Endothelial cell (in vitro differentiated cells): ENCODE results near the gene SCD. TPM values are rescaled to one million over a fixed set of nuclear protein-coding genes. Genes with fewer than 3 reads are reported as not detected.

Source experiments
- DNase-seq: peaks from one replicate; pipeline ENCODE4 v3.0.0; 2021; ENCODE audit warnings: low spot score
- H3K27ac Mint-ChIP-seq: one replicate; pipeline ENCODE4 v1.8.0; 2021; ENCODE audit warnings: mixed read lengths, inconsistent platforms; ENCODE audit not compliant: unreplicated experiment
- H3K27me3 Mint-ChIP-seq: one replicate; pipeline ENCODE4 v1.8.0; 2021; ENCODE audit warnings: mild to moderate bottlenecking, moderate library complexity, mixed read lengths, inconsistent platforms; ENCODE audit not compliant: unreplicated experiment
- H3K36me3 Mint-ChIP-seq: one replicate; pipeline ENCODE4 v1.8.0; 2021; ENCODE audit warnings: mild to moderate bottlenecking, low read depth, mixed read lengths, inconsistent platforms; ENCODE audit not compliant: unreplicated experiment
- H3K4me1 Mint-ChIP-seq: one replicate; pipeline ENCODE4 v1.8.0; 2021; ENCODE audit warnings: mild to moderate bottlenecking, mixed read lengths, inconsistent platforms; ENCODE audit not compliant: unreplicated experiment
- H3K4me3 Mint-ChIP-seq: one replicate; pipeline ENCODE4 v1.8.0; 2021; ENCODE audit warnings: mild to moderate bottlenecking, mixed read lengths, inconsistent platforms; ENCODE audit not compliant: unreplicated experiment
- H3K9me3 Mint-ChIP-seq: one replicate; pipeline ENCODE4 v1.8.0; 2021; ENCODE audit warnings: mixed read lengths, inconsistent platforms; ENCODE audit not compliant: unreplicated experiment
- CTCF ChIP-seq: fragments of 200-600 bp; sonication (generic); IDR thresholded peaks from one replicate; pipeline ENCODE4 v1.5.0; 2021; ENCODE audit warnings: antibody characterized with exemption; ENCODE audit not compliant: unreplicated experiment
- total RNA-seq: library from RNA; stranded (reverse); fragmentation: NEBNext Ultra II Directional; extraction: Animal tissue kit (Norgen Biotek cat#: 25700); gene quantifications from one replicate; pipeline ENCODE4 v1.2.1, GENCODE V29; 2021; ENCODE audit not compliant: unreplicated experiment

The SCD gene
- total RNA-seq, 1 donor from 2014 or later: 627 TPM

- Mint-ChIP-seq H3K4me3 (no peak overlapping the region), H3K4me1 (no peaks in the 10 kb centered on the region), H3K27me3 (peaks cover 2% of the 10 kb centered on the region), H3K27ac (no peak overlapping the region), H3K9me3 (no peaks in the 10 kb centered on the region), H3K36me3 (no peaks in the 10 kb centered on the region)
- DNase-seq: no peak
- TF ChIP-seq CTCF: no peak
Measured at GRCh38 chr10:100306861-100307260, 40.2 kb upstream of the SCD start.

GRCh38 chr10:100307684-100308083 is 39.3 kb upstream of the SCD start:
- Mint-ChIP-seq H3K4me1 (no peaks in the 10 kb centered on the region), H3K36me3 (no peaks in the 10 kb centered on the region), H3K9me3 (no peaks in the 10 kb centered on the region), H3K27me3 (peaks cover 2% of the 10 kb centered on the region), H3K27ac (no peak overlapping the region), H3K4me3 (no peak overlapping the region)
- TF ChIP-seq CTCF: no peak
- no peak for DNase-seq

GRCh38 chr10:100311298-100311697 is 35.7 kb upstream of the SCD start:
- H3K27me3 Mint-ChIP-seq: peaks cover 3% of the 10 kb centered on the region
- TF ChIP-seq CTCF: no peak
- H3K36me3 Mint-ChIP-seq: no peaks in the 10 kb centered on the region
- no peaks in the 10 kb centered on the region for H3K9me3 Mint-ChIP-seq
- H3K4me3 Mint-ChIP-seq: no peak overlapping the region
- peaks cover 5% of the 10 kb centered on the region for H3K4me1 Mint-ChIP-seq
- no peak overlapping the region for H3K27ac Mint-ChIP-seq
- DNase-seq: no peak

- H3K9me3 Mint-ChIP-seq: no peaks in the 10 kb centered on the region
- peaks cover 22% of the 10 kb centered on the region for H3K4me1 Mint-ChIP-seq
- no peaks in the 10 kb centered on the region for H3K36me3 Mint-ChIP-seq
- TF ChIP-seq CTCF: no peak
- no peak overlapping the region for H3K27ac Mint-ChIP-seq
- peaks cover 6% of the 10 kb centered on the region for H3K27me3 Mint-ChIP-seq
- H3K4me3 Mint-ChIP-seq: no peak overlapping the region
- DNase-seq: no peak
Measured at GRCh38 chr10:100315615-100316014, 31.4 kb upstream of the SCD start.

GRCh38 chr10:100318207-100318606 is 28.8 kb upstream of the SCD start:
- H3K27ac Mint-ChIP-seq: no peak overlapping the region
- no peaks in the 10 kb centered on the region for H3K9me3 Mint-ChIP-seq
- peaks cover 4% of the 10 kb centered on the region for H3K27me3 Mint-ChIP-seq
- peaks cover 22% of the 10 kb centered on the region for H3K4me1 Mint-ChIP-seq
- H3K4me3 Mint-ChIP-seq: no peak overlapping the region
- TF ChIP-seq CTCF: no peak
- no peaks in the 10 kb centered on the region for H3K36me3 Mint-ChIP-seq
- no peak for DNase-seq
